Iris pigment epithelial cell (primary cell): ENCODE measurements around the gene WFDC2.

Experiments
- DNase-seq: peaks from one replicate; pipeline ENCODE4 v3.0.0-alpha.2; 2011; ENCODE audit warnings: low read depth

The WFDC2 gene, protein sequence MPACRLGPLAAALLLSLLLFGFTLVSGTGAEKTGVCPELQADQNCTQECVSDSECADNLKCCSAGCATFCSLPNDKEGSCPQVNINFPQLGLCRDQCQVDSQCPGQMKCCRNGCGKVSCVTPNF

DNA sequence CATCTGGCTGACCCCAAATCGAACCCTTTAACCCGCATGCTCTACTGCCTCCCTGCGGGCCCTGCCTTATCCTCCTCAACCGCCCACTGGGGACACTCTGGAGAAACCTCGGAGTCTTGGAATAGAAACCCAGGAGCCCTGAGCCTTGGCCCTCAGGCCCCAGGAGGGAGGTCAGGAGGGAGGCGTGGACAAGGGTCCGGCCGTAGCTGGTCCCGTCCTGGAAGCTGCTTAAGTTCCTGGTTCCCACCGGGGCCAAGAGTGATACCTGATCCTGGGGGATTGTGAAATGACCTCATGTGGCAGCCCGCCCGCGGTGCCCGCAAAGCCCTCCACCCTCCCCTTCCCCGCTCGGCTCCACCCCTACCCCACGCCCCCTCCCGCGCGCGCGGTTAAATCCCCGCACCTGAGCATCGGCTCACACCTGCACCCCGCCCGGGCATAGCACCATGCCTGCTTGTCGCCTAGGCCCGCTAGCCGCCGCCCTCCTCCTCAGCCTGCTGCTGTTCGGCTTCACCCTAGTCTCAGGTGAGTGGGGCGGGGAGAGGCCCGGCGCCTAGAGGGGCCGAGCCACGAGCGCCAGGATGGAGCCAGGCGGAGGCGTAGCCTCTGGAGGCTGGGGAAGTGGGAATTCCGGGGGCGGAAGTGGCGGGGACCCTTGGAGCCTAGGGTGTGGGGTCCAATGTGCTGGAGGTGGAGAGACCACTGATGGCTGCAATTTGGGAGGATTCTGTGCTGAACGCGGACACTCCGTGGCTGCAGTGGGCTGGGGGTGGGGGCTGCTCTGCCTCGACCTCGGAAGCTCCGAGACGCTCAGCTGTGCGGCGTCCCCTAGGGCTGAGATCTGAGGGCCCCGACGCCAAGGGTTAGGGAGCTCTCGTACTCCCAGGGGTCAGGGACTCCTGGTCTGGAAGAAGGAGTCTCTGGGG, at the start of gene WFDC2:
WFDC2 (plus strand) TSS at position 418 of the 926 bp plus-strand sequence; CDS start at position 447, 29 bp downstream.
- DNase-seq, result no peak

DNA sequence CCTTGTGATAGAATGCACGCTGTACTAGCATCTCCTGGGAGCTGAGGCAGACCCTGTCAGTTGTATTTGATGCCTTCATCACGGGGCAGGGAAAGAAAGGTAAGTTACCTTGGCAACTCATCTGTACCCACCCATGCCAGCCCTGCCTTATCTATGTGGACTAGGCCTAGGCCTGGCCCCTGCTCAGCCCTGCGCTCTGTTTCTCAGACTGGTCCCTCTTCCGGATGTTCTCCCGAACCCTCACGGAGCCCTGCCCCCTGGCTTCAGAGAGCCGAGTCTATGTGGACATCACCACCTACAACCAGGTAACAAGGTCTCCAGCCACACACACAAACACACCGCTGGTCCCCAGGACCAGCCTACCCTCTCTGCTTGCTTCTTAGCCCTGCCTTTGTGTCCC, 49.4 kb upstream of the WFDC2 start:
- no peak for DNase-seq

DNA sequence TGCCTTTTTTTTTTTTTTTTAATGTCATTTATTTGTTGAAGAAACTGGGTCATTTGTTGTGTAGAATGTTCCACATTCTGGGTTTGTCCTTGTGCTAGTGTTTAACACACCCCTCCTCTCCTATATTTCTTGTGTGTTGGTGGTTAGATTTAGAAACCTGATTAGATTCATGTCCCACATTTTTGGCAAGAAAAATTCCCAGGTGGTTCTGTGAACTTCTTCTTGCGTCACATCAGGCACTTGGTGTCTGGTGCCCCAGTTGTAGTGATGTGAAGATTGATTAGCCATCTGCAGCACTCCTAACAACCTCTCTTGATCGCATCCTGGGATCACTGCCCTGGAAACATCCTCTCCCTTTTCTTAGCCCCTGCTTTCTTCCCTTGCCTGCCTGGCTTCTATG, 45.9 kb upstream of the WFDC2 start:
- DNase-seq, result no peak

DNA sequence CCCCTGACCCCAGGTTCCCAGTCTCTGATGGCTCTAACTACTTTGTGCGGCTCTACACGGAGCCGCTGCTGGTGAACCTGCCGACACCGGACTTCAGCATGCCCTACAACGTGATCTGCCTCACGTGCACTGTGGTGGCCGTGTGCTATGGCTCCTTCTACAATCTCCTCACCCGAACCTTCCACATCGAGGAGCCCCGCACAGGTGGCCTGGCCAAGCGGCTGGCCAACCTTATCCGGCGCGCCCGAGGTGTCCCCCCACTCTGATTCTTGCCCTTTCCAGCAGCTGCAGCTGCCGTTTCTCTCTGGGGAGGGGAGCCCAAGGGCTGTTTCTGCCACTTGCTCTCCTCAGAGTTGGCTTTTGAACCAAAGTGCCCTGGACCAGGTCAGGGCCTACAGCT, 44.0 kb upstream of the WFDC2 start:
- DNase-seq, result no peak

DNA sequence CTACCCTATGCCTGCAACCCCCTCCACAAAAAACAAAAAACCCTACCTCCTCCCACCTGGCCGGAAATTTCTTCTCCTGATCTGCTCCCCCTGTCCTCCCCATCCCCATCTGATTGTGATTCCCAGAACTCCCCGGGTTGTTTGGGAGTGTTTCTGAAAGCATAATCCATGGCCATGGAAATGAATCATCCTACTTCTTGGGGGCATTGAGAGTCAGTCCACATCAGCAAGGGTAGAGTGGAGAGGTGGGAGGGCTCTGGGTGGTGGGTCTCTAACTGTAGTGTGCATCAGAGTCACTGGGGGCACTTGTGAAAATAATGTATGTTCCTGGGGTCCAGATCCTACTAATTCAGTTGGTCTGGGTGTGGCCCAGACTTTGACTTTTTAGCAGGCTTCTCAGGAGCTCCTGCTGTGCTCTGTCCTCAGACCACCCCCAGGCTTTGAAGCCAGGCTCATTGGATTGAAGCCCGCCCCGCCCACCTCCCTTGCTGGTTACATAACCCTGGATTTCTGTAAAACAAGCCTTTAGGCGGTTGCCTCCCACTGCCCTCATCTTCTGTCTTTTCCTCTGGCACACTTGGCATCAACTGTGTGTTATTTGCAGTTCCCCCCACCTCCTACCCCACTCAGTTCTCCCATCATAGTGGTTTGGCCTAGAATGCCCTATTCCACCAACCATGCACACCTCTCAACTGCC, 43.1 kb upstream of the WFDC2 start:
- no peak for DNase-seq

DNA sequence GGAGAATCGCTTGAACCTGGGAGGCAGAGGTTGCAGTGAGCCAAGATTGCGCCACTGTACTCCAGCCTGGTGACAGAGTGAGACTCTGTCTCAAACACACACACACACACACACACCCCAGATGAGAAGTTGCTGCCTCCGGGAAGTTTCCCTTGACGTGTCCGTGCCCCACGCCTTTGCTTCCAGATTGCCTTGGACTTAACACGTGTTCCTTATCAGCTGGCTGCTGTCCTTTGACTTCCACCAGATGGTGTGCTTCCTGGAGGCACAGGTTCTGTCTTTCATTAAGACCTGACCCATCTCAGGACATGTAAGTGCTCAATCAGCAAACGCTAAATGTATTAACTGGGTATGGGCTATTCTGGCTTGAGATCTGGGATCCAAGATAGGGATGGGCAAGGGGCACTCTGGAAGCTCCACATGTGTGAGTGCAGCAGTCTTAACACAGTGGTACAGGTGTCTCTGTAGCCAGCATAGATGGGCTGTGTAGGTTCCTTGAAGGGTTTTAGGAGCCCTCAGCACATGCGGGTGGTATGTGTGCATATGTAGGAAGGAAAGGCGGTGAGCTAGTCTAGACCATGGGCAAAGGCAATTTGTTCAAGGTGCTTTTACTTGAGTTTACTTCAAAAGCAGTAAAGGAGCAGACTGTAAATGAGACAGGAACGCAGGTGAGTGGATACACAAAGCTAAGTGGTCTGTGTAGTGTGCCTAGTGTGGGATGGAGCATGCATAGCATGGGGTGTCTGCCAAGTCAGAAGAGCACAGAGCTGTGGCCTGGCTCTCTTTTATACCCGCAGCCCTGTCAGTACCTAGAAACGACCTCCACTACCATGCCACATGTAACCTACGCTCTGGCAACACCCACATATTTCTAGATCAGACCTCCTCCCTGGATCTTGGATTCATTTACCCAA, 42.1 kb upstream of the WFDC2 start:
- no peak for DNase-seq

DNA sequence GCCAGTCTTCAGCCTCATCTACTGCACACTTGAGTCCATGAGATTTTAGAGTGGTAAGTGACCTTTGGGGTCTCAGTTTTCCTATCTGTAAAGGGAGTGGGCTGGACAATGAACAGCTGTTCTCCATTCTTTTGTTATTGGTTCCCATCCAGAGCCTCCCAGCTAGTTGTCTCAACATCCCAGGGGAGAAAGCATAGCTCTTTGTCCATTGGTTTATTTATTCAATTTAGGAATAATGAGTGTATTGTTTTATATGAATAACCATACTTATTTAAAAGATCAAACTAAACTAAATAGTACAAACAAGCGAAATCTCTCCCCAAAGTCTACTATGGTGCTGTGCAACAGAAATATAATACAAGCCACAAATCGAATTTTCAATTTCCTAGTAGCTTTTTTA, 39.9 kb upstream of the WFDC2 start:
- no peak for DNase-seq

DNA sequence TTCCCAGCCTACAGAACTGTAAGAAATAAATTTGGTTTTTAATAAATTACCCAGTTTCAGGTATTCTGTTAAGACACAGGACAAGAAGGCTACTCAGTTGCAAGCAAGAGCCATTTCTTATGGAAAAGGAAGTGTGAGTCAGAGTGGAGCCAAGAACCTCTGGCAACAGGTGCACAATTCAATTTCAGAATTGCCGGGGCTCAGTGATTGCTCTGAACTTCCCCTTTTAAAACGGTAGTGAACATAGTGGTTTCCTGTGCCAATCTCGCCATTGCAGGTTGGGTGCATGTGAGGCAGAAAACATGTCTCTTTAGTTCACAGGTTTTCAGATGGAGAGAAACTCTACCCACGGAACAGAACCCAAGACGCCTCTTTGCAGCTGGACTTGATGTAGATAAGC, 37.3 kb upstream of the WFDC2 start:
- DNase-seq, result no peak

DNA sequence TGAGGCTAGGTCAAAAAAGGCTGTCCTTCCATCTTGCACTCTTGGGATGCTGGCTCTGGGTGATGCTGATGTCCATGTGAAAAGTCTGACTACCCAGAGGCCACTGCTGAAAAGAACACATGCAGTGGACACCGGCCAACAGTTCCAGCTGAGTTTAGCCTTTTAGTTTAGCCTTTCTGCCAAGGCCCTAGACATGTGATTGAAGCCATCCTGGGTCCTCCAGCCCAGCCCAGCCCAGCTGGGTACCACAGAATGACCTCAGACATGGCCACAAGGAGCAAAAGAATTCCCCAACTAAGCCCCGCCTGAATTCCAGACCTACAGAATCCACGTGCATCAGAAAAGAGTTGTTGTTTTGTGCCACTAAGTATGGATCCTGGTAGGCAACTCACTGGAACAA, 36.2 kb upstream of the WFDC2 start:
- peak; percentile 49 for DNase-seq

DNA sequence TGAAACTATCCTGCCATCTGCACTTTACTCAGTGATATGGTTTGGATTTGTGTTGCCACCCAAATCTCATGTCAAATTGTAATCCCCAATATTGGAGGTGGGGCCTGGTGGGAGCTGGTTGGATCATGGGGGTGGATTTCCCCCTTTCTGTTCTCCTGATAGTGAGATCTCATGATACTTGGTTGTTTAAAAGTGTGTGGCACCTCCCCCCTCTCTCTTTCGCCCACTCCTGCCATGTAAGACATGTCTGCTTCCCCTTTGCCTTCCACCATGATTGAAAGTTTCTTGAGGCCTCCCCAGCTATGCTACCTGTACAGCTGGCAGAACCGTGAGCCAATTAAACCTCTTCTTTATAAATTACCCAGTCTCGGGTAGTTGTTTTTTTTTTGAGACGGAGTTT, 35.6 kb upstream of the WFDC2 start:
- DNase-seq, result no peak

DNA sequence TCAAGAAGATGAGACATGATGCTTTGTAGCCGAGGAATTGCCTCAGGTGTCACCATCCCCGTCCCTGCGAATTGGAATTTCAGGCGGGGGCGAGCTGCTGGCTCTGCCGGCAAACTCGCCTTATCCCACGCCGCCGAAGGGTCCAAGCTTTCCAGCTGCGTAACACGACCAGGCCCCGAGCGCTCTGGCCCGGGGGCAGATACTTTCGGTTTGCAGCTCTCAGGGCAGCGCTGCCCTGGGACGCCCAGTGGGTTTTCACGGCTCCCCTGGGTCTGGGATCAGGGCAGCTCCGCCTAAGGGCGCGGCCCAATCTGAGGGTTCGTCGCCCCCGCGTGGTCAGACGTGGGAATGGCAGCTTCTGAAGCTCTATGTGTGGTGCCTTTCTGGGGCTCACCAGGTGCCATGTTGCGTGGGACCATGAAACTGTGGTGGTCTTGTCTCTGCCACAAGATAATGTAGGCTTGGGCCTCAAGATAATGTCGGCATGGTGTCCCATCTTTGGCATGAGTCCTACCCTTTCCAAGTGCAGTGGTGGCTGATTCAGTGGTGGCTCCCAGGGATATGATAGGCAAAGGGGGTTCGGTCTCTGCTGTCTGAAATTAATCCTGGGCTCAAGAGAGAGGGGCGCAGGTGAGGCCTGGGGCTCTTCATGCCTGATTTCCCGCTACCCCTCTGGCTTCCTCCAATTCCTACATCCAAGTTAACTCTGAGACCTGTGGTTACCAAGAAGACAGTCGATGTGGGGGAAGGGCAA, 32.6 kb upstream of the WFDC2 start:
- DNase-seq, result peak; percentile 73

DNA sequence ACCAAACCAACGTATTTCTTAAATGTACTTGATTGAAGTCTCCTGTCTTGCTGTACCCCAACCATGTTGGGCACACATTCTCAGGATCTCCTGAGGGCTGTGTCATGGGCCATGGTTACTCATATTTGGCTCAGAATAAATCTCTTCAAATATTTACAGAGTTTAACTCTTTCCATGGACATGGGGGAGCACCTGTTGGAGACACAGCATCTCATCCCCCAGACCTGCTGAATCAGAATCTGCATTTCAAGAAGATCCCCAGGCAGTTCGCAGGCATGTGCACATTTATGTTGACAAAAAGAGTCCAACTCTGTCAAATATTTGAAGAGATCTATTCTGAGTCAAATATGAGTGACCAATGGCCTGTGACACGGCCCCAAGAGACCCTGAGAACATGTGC, 29.1 kb upstream of the WFDC2 start:
- DNase-seq, result no peak

DNA sequence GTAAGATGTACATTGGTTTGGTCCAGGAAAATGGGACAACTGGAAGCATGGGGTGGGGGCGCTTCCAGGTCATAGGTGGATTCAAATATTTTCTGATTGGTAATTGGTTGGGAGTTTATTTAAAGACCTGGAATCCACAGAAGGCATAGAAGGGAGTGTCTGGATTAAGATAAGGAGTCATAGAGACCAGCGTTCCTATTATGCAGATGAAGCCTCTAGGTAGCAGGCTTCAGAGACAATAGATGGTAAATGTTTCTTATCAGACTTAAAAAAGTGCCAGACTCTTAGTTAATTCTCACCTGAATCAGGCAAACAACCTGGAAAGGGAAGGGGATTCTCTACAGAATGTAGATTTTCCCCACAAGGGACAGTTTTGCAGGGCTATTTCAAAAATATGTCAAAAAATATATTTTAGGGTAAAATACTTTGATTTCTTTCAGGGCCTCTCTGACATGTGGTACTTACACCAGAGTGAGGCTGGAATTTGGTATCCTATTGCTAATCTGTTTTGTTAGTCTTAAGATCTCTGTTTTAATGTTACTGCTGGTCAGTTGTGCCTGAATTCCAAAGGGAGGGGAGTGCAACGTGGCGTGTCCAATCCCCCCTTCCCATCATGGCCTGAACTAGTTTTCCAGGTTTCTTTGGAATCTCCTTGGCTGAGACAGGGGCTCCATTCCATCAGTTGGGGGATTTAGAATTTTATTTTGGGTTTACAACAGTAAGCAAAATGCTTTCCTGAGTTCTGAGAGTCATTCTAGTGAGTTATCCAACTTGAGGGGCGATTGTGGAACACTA, 28.5 kb upstream of the WFDC2 start:
- no peak for DNase-seq

DNA sequence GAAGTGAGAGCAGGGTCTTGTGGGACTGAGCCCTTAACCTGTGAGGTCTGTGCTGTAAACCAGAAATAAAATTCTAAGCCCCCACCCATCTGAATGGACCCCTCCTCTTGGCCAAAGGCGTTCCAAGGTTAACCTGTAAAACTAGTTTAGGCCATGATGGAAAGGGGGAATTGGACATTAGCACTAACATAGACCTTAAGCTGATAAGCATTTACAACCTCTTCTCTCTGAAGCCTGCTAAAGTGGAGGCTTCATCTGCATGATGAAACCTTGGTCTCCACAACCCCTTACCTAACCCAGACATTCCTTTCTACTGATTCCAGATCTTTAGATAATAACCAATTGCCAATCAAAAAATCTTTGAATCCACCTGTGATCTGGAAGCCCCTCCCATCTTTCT, 27.8 kb upstream of the WFDC2 start:
- no peak for DNase-seq

DNA sequence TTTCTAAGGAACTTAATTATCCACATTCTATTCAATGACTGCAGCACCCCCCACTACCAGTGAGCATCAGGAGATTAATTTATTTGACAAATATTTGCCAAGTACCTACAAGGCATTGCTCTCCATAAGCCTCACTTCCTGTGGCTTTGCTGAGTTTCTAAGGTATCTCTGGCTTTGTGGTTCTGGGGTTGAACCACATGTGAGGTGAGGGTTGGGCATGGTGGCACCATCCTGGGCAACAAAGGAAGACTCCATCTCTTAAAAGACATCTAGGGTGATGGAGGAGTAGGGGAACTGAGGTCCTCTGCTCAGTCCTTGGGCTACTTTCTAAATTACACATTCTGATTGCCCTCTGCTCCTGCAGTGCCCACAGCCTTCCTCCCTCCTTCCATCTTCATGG, 25.5 kb upstream of the WFDC2 start:
- no peak for DNase-seq

DNA sequence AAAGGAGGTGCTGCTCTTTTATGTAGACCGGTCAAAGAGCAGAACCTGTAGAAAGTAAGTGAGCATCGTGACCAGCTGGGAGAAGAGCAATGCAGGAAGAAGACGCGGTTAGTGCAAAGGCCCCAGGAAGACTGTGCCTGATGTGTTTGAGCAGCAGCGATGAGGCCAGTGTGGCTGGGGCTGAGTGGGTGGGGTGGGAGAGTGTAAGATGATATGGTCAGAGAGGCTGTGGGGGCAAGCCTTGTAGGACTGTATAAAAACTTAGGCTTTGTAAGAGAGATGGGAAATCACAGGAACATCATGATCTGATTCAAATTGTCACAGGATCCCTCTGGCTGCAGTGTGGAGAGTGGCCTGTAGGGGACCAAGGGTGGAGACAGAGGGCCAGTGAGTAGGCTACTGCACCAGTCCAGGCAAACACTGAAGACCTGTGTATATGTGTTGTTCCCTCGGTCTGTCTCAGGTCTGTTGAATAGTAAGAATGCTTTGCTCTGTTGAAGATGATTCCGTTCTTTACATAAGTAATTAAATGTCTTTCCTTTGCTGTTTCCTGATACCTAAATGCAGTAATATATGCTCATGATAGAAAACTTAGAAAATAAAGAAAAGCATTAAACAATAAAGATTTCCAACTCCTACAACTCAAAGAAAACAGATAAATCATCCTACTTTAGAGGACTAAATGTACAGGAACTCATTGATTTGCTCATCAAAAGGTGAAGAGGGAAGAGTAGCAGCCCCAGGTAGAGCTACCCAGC, 23.6 kb upstream of the WFDC2 start:
- DNase-seq, result peak; percentile 17

DNA sequence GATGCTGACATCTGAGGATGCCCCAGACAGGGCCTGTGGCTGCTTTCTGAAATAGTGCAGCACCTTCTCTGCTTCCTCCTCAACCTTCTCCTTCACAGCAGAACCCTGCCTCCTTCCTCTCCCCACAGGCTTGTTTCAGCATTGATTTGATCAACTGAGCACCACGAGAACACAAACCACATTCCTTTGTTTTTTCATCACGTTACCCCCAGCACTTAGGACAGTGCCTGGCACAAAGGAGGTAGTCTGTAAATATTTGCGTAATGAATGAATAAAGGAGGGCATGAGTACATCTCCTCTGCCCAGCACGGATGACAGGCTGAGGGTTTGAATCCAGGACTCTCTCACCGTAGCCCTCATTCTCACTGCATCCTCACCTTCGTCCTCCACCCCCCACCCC, 21.3 kb upstream of the WFDC2 start:
- no peak for DNase-seq

DNA sequence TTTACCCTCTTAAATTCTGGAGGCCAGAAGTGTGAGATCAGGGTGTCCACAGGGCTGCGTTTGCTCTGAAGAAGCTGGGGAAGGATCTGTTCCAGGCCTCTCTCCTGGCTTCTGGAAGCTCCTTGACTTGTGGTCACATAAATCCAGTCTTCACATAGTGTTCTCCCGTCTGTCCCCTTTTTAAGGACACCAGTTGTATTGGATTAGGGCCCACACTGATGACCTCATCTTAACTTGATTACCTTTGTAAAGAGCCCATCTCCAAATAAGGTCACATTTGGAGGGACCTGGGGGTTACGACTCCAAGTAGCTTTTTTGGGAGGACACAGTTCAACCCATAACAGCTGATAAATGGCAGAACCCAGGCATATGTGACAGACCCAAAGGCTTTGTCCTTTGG, 20.0 kb upstream of the WFDC2 start:
- DNase-seq, result no peak

DNA sequence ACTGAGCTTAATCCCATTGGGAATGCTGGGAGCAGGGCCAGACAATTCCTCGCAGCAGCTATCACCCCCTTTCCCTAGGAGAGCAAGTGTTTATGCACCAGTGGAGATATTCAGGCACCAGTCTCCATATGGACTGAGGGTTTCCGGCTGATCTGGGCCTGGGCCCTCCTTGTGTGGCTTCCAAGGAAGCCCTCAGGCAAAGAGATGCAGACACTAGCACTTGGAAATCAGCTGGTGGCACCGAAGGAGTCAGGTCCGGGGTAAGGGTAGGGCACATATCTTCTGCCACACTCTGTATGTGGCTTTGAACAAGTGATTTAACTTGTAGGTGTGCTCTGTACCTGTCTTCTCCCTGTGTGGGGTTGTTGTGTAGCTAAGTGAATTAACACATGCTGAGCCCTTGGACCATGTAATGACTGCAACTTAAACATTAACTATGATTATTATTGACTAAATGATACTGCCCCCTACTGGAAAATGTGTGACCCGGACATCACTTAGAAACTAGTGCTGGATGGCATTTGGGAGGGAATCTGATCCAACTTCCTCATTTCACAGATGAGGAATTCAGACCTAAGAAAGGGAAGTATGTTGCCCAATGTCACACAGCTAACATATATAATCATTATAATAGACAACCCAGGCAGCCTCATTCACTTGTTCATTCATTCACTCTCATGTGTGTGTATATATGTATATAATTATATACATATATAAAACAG, 19.3 kb upstream of the WFDC2 start:
- peak; percentile 54 for DNase-seq
